ENCODE results near the gene TRIM66.

GRCh38 chr11:8658321-8659057 lies 24.0 kb downstream of the TRIM66 start:
- TF ChIP-seq CTCF (conservative IDR thresholded peaks at IDR 0.05; ENCODE audit: low read length) (no peak), EZH2phosphoT487 (IDR thresholded peaks at IDR 0.05; ENCODE audit: borderline replicate concordance, low read depth, low read length) (no peak)
